GM21367 (cell line): ENCODE measurements around the gene RHBDL2.
"Not testable (repeated sequence)": the region's sequence is repeated elsewhere in the genome, so short reads cannot be mapped to it uniquely, and the experiment has no call there.

ENCODE experiments used
- ATAC-seq: cut with Tn5 transposase; IDR thresholded peaks from one replicate; pipeline ENCODE4 v1.9.1; 2021; ENCODE audit not compliant: unreplicated experiment

The RHBDL2 gene

DNA sequence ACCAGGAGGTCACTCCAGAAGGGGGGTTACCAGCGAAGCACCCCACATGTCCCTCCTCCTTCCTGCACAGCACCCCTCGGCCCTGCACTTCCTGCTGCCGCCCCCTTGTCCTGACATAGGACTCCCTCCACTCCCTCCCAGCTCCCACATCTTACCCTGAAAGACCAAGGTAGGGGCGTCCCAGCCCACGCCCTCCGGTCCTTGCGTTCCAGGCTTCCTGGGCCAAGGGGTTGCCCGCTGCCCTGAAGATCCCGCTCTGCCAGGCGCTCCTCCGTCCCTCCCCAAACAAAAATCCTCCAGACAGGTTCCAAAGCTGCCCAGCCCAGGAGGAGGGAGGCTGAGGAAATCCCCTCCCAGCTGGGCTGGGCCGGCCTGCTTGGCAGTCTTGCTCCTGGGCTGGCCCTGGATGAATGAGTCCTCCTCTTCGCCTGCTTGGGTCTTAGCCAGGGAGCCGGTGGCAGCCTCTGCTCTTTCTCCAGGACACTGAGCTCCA lies at the start of gene RHBDL2:
Gene RHBDL2 (minus strand): TSS at position 304 of the 493 bp plus-strand sequence. CDS start 22,618 bp downstream, outside the sequence.
- no peak for ATAC-seq

DNA sequence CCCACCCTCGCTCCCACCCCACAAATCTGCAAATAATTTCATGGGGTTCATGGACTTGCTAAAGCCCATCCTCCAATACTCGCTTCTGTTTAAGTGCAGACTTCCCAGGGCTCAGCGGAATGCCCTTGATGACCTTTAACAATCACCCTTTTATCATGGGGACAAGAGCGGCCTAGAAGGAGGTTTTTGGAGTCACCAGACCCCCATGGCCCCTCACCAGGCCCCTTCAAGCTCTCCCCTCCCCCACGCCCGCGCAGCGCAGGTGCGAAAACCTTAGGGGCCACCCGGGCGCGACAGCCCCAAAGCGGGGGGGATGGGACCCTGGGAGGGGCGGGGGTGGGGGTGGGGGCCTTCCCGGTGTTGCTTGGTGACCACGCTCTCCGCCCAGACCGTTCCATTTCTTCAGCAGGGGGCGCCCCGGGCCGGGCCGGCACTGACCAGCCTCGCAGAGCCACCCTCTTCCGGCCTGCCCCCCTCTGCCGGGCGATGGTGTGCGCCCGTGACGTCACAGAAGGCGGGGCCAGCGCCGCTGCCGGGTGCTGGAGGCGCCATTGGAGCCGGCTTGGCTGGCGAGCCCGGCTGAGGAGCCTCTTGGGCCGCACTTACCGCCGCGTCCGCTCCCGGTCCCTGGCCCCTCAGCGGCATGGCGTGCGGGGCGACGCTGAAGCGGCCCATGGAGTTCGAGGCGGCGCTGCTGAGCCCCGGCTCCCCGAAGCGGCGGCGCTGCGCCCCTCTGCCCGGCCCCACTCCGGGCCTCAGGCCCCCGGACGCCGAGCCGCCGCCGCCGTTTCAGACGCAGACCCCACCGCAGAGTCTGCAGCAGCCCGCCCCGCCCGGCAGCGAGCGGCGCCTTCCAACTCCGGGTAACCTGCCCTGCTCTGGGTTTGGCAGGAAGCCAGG lies 49.4 kb upstream of the RHBDL2 start, which contains the start of gene AKIRIN1:
Gene AKIRIN1 (plus strand): TSS at position 539 of the 900 bp plus-strand sequence. CDS start 105 bp downstream, at position 644.
- peak; percentile 91 for ATAC-seq

GRCh38 chr1:38990386-38990737 lies 48.7 kb upstream of the RHBDL2 start:
- no peak for ATAC-seq

DNA sequence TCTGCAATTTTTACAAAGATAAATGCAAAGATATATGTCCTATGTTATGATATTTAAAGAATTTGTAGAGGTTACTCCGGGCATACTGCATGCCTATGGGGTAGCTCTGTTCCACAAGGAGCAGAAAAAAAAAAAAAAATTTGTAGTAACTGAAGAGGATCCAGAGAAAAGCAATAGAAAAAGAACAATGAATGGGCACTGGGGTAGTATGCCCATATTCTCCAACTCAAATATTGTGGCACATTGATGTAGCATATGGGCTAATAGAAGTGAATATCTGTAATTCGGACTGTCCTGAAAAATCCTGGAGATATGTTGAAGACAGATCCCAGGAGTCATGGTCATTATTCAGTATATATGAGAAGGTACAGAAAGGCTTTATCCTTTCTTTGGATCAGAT lies 48.3 kb upstream of the RHBDL2 start:
- ATAC-seq, result no peak

- not testable (repeated sequence) for ATAC-seq
Measured at GRCh38 chr1:38979380-38979779, 37.8 kb upstream of the RHBDL2 start.

GRCh38 chr1:38978245-38978542 lies 36.6 kb upstream of the RHBDL2 start:
- not testable (repeated sequence) for ATAC-seq

DNA sequence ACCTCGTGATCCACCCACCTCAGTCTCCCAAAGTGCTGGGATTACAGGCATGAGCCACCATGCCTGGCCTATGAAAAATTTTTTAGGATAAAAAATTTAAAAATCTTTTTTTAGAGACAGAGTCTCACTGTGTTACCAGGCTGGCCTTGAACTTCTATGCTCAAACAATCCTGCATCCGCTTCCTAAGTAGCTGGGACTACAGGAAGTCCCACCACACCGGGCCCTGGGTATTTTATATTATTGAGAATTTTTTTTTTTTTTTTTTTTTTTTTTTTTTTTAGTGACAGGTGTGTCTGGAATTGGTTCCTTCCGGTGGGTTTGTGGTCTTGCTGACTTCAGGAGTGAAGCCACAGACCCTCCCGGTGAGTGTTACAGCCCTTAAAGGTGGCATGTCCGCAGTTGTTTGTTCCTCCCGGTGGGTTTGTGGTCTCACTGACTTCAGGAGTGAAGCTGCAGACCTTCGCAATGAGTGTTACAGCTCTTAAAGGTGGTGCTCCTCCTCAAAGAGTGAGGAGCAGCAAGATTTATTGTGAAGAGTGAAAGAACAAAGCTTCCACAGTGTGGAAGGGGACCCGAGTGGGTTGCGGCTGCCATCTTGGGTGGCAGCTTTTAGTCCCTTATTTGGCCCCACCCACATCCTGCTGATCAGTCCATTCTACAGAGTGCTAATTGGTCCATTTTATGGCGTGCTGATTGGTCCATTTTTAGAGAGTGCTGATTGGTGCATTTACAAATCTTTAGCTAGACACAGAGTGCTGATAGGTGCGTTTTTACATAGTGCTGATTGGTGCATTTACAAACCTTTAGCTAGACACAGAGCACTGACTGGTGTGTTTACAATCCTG lies 36.0 kb upstream of the RHBDL2 start:
- not testable (repeated sequence) for ATAC-seq

DNA sequence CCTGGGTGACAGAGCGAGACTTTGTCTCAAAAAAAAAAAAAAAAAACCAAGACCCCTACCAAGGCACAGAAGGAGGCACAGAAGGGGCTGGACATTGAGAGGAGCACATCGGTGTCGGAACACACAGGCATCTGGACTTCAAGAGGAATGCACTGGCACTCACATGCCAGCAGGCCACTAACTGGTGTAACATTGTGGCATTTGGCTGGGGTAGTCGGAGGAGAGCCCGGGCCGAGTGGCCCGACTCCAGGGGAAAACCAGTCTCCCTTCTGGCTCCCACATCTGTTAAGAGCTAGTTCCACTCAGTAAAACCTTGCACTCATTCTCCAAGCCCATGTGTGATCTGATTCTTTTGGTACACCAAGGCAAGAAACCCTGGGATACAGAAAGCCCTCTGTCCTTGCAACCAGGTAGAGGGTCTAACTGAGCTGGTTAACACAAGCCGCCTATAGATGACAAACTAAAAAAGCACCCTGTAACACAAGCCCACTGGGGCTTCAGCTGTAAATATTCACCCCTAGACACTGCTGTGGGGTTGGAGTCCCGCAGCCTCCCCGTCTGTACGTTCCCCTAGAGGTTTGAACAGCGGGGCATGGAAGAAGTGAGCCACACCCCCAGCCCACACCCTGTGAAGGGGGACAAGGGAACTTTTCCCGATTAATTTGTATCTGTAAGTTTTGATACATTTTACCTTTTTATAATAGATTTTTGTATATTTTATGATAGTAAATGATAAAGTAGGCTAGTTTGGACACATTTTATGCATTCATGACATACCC lies 32.2 kb upstream of the RHBDL2 start:
- no peak for ATAC-seq

- ATAC-seq, result not testable (repeated sequence)
Measured at GRCh38 chr1:38973145-38973544, 31.5 kb upstream of the RHBDL2 start.

GRCh38 chr1:38964140-38964548 lies 22.5 kb upstream of the RHBDL2 start:
- no peak for ATAC-seq

DNA sequence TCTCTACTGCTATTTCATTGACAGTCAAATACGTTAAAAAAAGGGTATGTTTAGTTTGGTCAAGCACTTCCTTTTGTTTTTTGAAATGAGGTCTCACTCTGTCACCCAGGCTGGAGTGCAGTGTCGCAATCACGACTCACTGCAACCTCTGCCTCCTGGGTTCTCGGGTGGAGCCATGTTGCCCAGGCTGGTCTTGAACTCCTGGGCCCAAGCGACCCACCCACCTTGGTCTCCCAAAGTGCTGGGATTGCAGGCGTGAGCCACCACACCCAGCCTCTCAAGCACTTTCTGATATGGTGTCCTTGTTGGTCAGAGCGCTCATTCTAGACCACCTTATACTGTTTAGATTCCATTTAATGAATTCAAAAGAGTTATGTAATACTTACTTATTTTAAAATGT lies 20.9 kb upstream of the RHBDL2 start:
- ATAC-seq, result no peak

DNA sequence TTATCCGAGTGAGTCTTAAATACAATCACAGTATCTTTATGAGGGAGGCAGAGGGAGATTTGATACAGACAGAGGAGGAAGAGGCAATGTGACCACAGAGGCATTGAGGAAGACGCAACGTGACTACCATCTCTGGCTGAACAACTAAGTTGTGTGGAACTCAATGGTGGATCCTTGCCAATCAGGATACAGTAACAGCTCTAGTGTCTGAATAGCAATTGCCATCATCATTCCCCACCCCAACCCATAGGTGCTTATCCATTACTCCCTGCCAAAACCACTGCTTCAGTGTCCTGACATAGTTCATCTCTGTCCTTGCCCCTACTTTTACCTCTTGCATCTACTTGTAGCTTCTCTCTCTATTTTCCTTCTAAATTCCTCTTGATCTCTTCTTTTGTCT lies 20.5 kb upstream of the RHBDL2 start:
- no peak for ATAC-seq

DNA sequence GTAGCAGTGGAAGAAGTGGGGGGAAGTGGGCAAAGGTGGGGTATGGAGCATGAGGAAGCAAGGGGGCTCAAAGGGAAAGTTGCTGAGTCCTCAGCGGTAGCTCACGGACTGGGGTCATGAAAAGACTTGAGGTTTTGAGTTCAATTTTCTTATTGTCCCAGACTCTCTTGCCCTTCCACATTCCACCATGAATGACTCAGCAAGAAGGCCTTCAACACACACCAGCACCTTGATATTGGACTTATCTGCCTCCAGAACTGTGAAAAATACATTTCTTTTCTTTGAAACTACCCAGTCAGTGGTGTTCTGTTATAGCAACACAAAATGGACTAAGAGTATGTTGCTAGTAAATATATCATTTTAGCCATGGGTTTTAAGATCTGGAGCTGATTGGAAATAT lies 17.3 kb upstream of the RHBDL2 start:
- ATAC-seq, result no peak

DNA sequence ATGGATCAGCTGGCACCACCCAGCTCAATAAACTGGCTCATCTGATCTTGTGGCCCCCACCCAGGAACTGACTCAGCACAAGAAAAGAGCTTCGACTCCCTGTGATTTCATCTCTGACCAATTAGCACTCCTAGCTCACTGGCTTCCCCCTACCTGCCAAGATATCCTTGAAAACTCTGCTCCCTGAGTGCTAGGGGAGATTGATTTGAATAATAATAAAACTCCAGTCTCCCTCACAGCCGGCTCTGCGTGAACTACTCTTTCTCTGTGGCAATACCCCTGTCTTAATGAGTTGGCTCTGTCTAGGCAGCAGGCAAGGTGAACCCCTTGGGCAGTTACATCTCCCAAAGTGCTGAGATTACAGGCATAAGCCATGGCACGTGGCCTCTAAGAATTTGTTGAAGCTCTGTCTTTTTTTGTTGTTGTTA lies 11.8 kb upstream of the RHBDL2 start:
- no peak for ATAC-seq

DNA sequence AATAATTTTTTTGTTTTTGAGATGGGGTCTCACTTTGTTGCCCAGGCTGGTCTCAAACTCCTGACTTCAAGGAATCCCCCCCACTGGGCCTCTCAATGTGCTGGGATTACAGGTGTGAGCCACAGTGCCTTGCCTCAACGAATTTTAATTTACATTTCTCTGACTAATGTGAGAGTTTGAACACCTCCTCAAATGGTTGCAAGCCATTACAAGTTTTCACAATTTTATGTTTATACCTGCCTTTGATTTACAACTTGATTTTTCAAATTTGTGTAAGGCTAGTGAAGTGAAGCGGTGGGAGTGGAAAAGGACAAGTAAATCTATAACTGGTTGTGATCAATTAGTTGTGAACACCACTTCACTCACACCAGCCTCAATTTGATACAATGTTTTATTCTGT lies 8.9 kb upstream of the RHBDL2 start:
- no peak for ATAC-seq

DNA sequence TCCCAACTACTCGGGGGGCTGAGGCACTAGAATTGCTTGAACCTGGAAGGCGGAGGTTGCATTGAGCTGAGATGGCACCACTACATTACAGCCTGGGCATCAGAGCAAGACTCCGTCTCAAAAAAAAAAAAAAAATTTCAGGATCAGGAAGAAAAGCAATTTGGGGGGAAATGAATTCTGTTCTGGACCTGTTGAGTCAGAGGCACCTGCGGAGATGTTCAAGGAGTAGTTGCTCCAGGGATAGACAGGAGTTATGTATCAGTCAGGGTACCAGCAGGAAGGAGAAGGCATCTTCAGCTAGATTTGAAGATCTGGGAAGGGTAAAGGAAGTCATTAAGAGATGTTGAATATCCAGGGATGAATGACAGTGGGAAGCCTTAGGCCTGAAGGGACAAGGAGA lies 2.9 kb upstream of the RHBDL2 start:
- no peak for ATAC-seq

GRCh38 chr1:38942664-38943428 lies 1.2 kb upstream of the RHBDL2 start:
- no peak for ATAC-seq

GRCh38 chr1:38941093-38941492 lies 537 bp downstream of the RHBDL2 start:
- no peak for ATAC-seq

GRCh38 chr1:38940339-38941047 lies 1.1 kb downstream of the RHBDL2 start:
- ATAC-seq, result no peak
